Measurements from ENCODE around the gene MRC2.

MRC2 gene

GRCh38 chr17:62704381-62704971 is 77.0 kb downstream of the MRC2 start:
- in situ Hi-C loops (cut with MboI; ENCODE audit: low pct_unique_long_range_greater_than_20kb, low sequenced_read_pairs): loop anchor here (25.0 kb wide), 1 partner anchor 258 kb away; the partner anchor contains the start of gene TANC2
- DNase-seq: peak; percentile 45

GRCh38 chr17:62705156-62705777 is 77.8 kb downstream of the MRC2 start:
- in situ Hi-C loops (cut with MboI; ENCODE audit: low pct_unique_long_range_greater_than_20kb, low sequenced_read_pairs): loop anchor here (25.0 kb wide), 1 partner anchor 257 kb away; the partner anchor contains the start of gene TANC2
- DNase-seq: no peak

- in situ Hi-C loops (cut with MboI; ENCODE audit: low pct_unique_long_range_greater_than_20kb, low sequenced_read_pairs): loop anchor here (25.0 kb wide), 1 partner anchor 256 kb away; the partner anchor contains the start of gene TANC2
- DNase-seq: no peak
Measured at GRCh38 chr17:62705778-62706597, 78.5 kb downstream of the MRC2 start.

DNA sequence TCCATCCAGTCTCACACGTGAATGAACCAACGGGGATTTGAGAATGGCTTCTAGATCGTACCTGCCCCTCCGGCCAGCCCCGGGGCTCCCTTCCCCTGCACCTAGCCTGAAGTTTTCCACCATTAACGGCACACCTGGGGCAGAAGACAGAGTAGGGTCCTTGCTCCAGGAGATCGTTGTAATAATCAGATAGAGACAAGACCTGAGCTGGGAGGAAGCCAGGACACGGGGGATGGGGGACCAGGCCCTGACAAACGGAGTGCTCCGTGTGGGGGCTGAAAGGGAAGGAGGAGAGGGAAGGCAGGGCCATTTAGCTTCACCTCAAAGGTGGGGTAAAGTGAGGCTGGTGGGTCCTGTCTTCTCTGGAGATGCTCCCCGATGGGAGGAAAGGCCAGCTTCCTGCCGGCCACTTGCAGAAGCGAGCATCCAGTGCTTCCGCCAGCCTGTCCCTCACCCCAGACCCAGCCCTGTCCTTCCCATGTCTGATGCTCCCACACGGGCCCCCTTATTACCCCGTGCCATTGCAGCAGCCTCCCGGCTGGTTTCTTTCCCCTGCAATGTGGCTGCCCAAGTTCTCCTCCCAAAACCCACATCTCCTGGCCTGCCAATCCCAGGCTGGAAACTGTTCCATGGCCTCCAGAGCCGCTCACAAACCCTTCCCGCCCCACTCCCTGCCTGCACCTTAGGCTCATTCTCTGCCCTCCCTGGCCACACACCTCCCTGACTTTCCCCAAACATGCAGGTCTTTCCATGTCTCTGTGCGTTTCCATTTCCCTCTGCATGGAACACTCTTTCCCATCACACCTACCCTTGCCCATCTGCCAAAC is 79.3 kb downstream of the MRC2 start:
- in situ Hi-C loops (cut with MboI; ENCODE audit: low pct_unique_long_range_greater_than_20kb, low sequenced_read_pairs): loop anchor here (25.0 kb wide), 1 partner anchor 255 kb away; the partner anchor contains the start of gene TANC2
- no peak for DNase-seq

GRCh38 chr17:62707425-62707739 is 79.9 kb downstream of the MRC2 start:
- no peak for DNase-seq
- in situ Hi-C loops (cut with MboI; ENCODE audit: low pct_unique_long_range_greater_than_20kb, low sequenced_read_pairs): loop anchor here (25.0 kb wide), 1 partner anchor 255 kb away; the partner anchor contains the start of gene TANC2

DNA sequence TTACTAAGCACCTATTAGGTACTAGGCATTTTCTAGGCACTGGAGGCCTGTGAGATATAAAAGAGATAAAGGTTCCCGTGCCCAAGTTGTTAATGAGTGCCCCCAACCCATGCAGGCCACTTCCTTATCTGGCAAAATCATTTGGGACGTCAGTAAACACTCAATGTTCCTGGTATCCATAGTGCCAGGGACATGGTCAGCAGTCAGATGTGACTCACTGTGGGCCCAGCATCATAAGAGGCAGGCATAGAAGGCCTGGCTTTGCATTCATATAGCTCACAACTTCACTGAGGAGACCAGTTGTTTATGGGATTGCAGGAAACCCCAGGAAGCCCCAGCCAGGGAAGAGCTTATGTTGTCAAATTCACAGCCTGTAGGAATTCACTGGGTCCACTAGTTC is 81.1 kb downstream of the MRC2 start:
- in situ Hi-C loops (cut with MboI; ENCODE audit: low pct_unique_long_range_greater_than_20kb, low sequenced_read_pairs): loop anchor here (25.0 kb wide), 1 partner anchor 254 kb away; the partner anchor contains the start of gene TANC2
- DNase-seq: no peak

GRCh38 chr17:62712171-62712581 is 84.7 kb downstream of the MRC2 start:
- in situ Hi-C loops (cut with MboI; ENCODE audit: low pct_unique_long_range_greater_than_20kb, low sequenced_read_pairs): loop anchor here (25.0 kb wide), 1 partner anchor 250 kb away; the partner anchor contains the start of gene TANC2
- DNase-seq: no peak

DNA sequence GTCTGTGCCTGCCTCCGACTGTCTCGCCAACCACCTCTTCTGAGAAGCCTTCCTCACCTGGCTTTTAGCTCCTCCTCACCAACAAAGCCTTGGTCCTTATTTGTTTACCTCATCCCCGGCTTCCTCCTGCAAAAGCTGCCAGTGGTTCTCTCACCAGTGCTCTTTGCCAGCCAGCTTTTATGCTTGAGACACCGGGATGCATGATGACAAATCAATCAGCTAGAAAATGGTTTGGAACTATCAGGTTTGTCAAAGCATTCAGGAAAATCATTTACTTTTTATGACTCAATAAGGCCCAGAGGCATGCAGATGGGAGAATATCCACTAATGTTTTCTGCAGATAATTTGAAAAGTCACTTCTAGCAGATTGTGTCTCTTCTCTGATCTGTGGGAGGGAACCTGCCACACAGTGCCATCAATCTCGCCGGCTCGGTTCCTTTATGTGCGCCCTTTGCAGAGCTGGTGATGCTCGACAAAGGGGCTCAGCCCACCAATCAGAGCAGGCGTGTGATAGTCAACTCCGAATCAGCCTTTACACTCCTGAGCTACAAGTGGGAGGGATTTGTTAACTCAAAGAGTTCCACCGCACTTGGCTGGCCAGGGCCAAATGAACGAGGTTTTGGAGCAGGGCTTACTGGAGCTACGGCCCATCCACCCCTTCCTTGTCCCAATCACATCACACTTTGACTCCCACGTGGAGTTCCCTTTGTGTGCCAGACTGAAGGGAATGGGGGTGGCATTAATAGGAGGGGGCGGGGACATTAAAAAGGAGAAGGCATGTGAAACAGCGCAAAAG is 85.8 kb downstream of the MRC2 start:
- in situ Hi-C loops (cut with MboI; ENCODE audit: low pct_unique_long_range_greater_than_20kb, low sequenced_read_pairs): loop anchor here (25.0 kb wide), 1 partner anchor 249 kb away; the partner anchor contains the start of gene TANC2
- no peak for DNase-seq

DNA sequence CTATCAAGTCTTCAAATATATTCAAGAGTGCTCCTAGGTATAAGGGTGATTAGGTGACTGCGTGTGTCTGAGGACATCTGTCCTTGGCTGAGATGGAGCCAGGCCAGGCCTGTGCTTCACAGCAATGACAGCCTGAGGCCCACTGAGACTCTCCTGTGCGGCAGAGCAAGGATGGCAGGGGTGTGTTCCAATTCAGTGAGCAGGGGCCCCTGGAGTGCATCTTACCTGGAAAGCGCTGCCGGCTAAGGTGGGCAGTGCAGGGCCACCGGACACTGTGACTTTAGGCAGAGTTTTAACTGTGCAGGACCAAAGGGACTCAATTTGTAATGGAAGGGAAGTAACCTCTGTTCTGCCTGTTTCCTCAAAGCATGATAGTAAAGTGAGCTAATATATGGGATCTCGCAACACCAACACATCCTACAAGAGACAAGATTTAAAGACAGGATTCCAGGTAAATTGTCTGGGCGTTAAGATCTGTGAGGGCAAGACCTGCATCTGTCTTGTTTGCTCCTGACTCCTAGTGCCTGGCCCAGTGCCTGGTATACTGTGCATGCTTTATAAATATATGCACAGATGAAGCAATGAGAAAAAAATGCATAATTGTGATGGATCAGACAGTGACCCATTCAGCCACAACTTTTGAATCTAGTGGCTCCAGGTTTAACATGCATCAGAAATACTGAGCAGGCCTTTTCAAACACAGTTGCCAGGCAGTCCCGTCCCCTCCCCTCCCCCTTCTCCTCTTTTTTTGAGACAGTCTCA is 86.7 kb downstream of the MRC2 start:
- DNase-seq: no peak
- in situ Hi-C loops (cut with MboI; ENCODE audit: low pct_unique_long_range_greater_than_20kb, low sequenced_read_pairs): loop anchor here (25.0 kb wide), 1 partner anchor 248 kb away; the partner anchor contains the start of gene TANC2

- in situ Hi-C loops (cut with MboI; ENCODE audit: low pct_unique_long_range_greater_than_20kb, low sequenced_read_pairs): loop anchor here (25.0 kb wide), 1 partner anchor 246 kb away; the partner anchor contains the start of gene TANC2
- DNase-seq: no peak
Measured at GRCh38 chr17:62715882-62716390, 88.5 kb downstream of the MRC2 start.

DNA sequence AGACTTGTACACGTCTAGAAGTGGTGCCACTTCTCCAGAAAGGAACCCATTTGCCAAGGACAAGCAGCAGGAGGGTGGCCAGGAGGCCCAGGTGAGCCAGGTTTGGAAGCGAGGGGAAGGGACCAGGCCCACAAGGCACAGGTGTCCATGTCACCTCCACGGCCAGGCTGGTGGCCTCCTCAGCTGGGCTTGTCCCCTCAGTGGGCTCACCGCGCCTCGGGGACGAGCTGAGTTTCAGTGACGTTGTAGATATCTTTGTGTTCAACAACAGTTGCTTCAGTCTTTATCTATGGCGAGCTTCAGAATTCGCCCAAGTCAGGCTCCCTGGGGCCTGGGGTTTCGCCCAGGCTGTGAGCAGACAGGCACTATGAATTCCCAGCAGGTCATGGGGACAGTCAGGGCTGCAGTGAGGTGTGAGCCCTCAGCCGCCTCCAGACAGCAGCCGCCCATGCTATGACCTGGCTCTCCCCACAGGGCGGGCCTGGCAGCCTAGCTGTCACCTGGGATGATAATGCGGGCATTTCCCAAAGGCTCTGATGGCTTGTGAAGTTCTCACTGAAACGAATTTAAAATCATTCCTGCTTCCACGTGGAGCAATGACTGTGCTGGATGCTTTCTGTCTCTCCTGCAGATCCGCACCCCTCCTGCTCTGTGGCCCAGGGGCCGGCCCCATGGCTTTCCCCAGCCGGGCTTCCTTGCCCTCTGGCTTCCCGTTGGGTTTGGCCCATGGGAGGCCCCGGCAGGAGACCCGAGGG is 89.5 kb downstream of the MRC2 start:
- DNase-seq: no peak
- in situ Hi-C loops (cut with MboI; ENCODE audit: low pct_unique_long_range_greater_than_20kb, low sequenced_read_pairs): loop anchor here (25.0 kb wide), 1 partner anchor 245 kb away; the partner anchor contains the start of gene TANC2

GRCh38 chr17:62717589-62717855 is 90.1 kb downstream of the MRC2 start:
- no peak for DNase-seq
- in situ Hi-C loops (cut with MboI; ENCODE audit: low pct_unique_long_range_greater_than_20kb, low sequenced_read_pairs): loop anchor here (25.0 kb wide), 1 partner anchor 245 kb away; the partner anchor contains the start of gene TANC2

DNA sequence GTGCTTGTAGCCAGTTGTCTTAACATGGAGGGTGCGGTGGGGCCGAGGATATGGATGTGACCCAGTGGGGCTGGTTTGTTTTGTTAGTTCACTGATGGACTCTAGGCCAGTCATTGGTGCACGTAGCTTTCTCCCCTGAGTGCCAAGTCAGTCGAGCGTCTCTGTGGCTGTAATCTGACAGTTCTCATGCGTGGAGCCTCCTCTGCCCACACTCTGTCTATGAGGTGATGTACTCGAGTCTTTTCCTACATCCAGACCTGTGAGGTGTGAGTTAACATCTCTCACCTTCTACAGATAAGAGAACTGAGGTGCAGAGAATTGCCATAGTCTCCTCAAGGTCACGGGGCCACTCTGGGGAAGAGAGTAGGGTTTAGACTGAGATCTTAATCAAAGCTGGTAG is 90.4 kb downstream of the MRC2 start:
- in situ Hi-C loops (cut with MboI; ENCODE audit: low pct_unique_long_range_greater_than_20kb, low sequenced_read_pairs): loop anchor here (25.0 kb wide), 1 partner anchor 244 kb away; the partner anchor contains the start of gene TANC2
- DNase-seq: no peak

- in situ Hi-C loops (cut with MboI; ENCODE audit: low pct_unique_long_range_greater_than_20kb, low sequenced_read_pairs): loop anchor here (25.0 kb wide), 1 partner anchor 244 kb away; the partner anchor contains the start of gene TANC2
- no peak for DNase-seq
Measured at GRCh38 chr17:62718429-62718828, 91.0 kb downstream of the MRC2 start.

DNA sequence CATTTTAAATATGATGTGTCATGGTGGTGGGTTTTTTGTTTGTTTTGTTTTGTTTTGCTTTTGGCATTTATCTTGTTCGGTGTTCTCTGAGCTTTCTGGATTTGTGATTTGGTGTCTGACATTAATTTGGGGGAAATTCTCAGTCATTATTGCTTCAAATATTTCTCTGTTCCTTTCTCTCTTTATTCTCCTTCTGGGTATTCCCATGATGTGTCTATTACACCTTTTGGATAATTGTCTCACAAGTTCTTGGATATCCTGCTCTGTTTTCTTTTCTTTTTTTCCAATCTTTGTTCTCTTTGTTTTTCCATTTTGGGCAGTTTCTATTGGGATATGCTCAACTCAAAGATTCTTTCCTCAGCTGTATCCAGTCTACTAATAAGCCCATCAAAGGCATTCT is 92.1 kb downstream of the MRC2 start:
- in situ Hi-C loops (cut with MboI; ENCODE audit: low pct_unique_long_range_greater_than_20kb, low sequenced_read_pairs): loop anchor here (25.0 kb wide), 1 partner anchor 243 kb away; the partner anchor contains the start of gene TANC2
- DNase-seq: no peak

DNA sequence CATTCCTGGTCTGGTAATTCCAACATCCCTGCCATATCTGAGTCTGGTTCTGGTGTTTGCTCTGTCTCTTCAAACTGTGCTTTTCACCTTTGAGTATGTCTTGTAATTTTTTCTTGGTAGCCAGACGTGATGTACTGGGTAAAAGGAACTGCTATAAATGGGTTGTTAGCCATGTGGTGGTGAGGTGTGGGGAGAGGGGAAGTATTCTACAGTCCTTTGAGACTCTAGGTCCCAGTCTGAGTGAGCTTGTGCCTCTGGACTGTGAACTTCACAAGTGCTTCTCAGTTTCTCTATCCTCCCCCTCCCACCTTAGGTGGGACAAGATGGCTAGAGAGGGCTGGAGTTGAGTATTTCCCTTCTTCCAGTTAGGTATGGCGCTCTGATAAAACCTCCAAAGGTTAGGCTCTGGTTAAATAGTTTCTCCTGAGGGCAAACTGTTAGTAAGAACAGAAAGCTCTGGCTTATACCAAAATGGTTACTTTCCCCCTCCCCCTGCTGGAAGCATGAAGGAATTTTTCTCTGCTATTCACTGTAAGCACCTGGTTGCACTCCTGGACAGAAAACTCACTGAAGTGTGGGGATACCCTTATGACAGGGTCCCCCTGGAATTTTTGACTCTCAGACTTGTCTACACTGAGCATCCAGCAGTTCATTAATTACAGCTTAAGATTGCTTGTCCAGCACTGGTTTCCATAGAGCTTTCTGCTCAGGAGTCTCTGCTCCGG is 92.8 kb downstream of the MRC2 start:
- peak; percentile 49 for DNase-seq
- in situ Hi-C loops (cut with MboI; ENCODE audit: low pct_unique_long_range_greater_than_20kb, low sequenced_read_pairs): loop anchor here (25.0 kb wide), 1 partner anchor 242 kb away; the partner anchor contains the start of gene TANC2

Data from KBM-7 (cell line).